Kidney epithelial cell (primary cell): ENCODE data around the gene PCNA. TPM values are rescaled to one million over a fixed set of nuclear protein-coding genes. Genes with fewer than 3 reads are reported as not detected.

Source experiments
- DNase-seq: peaks from one replicate; pipeline ENCODE4 v3.0.0-alpha.2; 2010; ENCODE audit warnings: low read depth
- H3K27me3 ChIP-seq: 2 replicates; pipeline ENCODE4 v1.6.0; 2011; ENCODE audit warnings: low read length; ENCODE audit not compliant: control insufficient read depth, insufficient read depth
- H3K36me3 ChIP-seq: 2 replicates; pipeline ENCODE4 v1.5.1; 2011; ENCODE audit warnings: low read length; ENCODE audit not compliant: control insufficient read depth, insufficient read depth
- H3K4me3 ChIP-seq: 2 replicates; pipeline ENCODE4 v1.5.1; 2011; ENCODE audit warnings: low read depth, mild to moderate bottlenecking, control low read depth, low read length
- CTCF ChIP-seq: IDR thresholded peaks from 2 replicates; pipeline ENCODE4 v1.5.1; 2011; ENCODE audit warnings: mild to moderate bottlenecking, moderate library complexity, low read length, control low read depth, inconsistent platforms; ENCODE audit not compliant: insufficient read depth, poor library complexity, severe bottlenecking
- total RNA-seq: library from RNA; depleted of rRNA; stranded (reverse); fragments of >200 nt; gene quantifications from 2 replicates; pipeline ENCODE4 v1.2.3, GENCODE V29; 2015

Gene PCNA
- total RNA-seq, 1 donor from 2014 or later, result 89.6 TPM

DNA sequence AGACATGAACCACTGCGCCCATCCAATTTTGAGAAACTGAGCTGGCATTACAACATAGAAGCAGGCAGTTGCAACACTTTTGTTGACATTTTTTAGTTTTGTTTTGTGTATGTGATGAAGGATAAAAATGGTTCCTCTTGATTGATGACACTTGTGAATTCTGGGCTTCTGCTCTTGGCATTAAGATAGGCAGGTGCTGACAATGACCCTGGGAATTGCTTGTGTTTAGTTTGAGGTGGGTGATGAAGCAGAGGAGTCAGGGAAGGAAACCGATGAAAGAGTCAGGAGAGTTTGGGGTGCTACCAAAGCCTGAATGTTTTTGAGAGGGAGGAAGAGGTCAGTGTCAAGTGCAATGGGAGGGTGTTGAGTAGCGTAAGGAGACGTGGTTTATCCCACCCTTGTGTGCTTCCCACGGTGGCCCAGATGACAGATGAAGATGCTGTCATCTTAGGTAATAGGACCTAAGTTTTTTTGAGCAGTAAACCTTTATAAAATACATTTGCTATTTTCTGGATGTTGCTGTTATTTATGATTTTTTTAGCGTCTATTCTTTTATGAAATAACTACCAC, 26.4 kb upstream of the PCNA start:
- no peak overlapping the region for H3K4me3 ChIP-seq
- no peaks in the 10 kb centered on the region for H3K27me3 ChIP-seq
- TF ChIP-seq CTCF, result no peak

DNA sequence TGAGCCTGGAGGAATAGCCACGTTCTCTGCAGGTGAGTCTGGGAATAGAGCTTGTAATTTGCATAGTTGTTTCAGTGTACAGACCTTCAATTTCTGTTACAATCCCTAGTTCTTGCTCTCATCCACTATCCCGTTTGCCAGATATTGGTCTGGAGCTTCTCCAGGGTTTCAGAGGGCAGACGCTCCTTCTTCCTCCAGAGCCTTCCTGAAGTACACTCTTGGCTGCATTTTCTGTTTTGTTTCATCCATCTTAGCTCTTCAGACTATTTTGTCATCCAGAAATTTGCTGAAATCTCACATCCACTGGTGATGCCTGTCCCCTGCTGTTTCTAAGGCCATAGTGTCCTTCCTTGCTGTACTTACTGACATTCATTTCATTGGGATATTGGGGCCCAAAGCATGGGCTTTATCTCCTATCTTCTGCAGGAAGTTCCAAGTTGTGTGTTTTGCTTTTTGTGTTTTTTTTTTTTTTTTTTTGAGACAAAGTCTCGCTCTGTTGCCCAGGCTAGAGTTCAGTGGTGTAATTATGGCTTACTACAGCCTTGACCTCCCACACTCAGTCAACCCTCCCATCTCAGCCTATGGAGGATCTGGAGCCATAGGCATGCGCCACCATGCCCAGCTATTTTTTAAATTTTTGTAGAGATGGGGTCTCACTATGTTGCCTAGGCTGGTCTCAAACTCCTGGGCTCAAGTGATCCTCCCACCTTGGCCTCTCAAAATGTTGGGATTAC, 25.8 kb upstream of the PCNA start:
- H3K27me3 ChIP-seq, result no peaks in the 10 kb centered on the region
- DNase-seq, result no peak
- H3K36me3 ChIP-seq, result no peaks in the 10 kb centered on the region
- no peak for TF ChIP-seq CTCF
- H3K4me3 ChIP-seq, result no peak overlapping the region

More for the DNA sequence above, 26.4 kb upstream of the PCNA start:
- no peak for DNase-seq
- H3K36me3 ChIP-seq, result no peaks in the 10 kb centered on the region

GRCh38 chr20:5143851-5144250, 24.1 kb upstream of the PCNA start:
- Histone ChIP-seq H3K4me3 (no peak overlapping the region), H3K36me3 (no peaks in the 10 kb centered on the region), H3K27me3 (no peaks in the 10 kb centered on the region)
- no peak for DNase-seq
- no peak for TF ChIP-seq CTCF

DNA sequence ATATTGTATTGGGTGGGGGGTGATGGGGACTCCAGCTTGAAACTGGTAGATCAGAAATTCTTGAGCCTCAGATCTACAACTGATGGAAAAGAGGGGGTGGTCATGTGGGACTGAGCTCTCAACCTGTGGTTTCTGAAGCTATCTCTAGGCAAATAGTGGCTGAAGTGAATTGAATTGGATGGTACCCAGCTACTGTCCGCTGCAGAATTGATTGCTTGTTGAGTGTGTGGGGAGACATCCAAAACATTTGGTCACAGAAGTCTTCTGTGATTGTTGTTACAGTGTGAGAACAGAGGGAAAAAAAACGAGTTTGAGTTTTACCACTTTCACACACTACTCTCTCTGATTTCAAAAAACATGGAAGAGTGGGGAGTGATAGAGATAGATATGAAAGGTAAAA, 21.9 kb upstream of the PCNA start:
- DNase-seq, result no peak
- H3K27me3 ChIP-seq, result no peaks in the 10 kb centered on the region
- no peak for TF ChIP-seq CTCF
- no peak overlapping the region for H3K4me3 ChIP-seq
- no peaks in the 10 kb centered on the region for H3K36me3 ChIP-seq

DNA sequence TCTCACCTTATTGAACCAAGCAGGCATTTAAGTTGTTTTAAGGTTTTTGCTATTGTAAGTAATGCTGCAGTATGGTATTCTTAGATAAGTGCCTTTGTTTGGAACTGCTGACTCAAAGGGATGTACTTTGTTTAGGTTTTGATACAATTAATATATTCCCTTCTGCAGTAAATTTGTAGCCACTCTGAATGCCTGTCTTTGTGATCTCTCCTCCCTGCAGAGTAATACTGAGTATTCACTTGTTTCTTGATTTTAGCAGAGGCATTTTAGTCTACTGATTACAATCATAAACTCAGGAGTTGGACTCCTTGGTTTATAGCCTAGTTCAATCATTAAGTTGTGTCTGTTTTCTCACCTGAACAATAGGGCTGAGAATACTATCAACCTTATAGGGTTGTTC, 20.4 kb upstream of the PCNA start:
- no peaks in the 10 kb centered on the region for H3K27me3 ChIP-seq
- no peak for DNase-seq
- TF ChIP-seq CTCF, result no peak
- no peak overlapping the region for H3K4me3 ChIP-seq
- no peaks in the 10 kb centered on the region for H3K36me3 ChIP-seq

DNA sequence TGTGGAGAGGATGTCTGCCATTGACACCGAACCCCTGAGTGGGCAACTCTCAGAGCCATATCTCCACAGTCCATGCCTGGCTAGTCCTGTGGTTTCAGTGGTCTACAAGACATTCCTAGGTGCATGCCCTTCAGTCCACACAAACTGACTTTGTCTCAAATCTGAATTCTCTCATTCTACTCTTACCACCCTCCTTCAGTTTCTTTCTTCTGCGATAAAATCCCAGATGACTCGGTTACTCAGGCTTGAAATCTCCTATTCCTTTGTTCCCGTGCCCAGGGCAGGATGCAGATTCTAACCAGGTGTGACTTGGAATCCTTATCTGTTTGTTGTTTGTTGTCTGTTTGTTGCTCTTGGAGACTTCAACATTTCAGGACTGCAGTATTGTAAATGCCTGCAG, 16.3 kb upstream of the PCNA start:
- no peak for DNase-seq
- TF ChIP-seq CTCF, result no peak

More for the DNA sequence above, 16.3 kb upstream of the PCNA start:
- no peak overlapping the region for H3K4me3 ChIP-seq
- H3K27me3 ChIP-seq, result no peaks in the 10 kb centered on the region
- H3K36me3 ChIP-seq, result no peaks in the 10 kb centered on the region
